HepG2 (cell line): ENCODE measurements around the gene CA11. TPM values are rescaled to one million over a fixed set of nuclear protein-coding genes. Genes with fewer than 3 reads are reported as not detected.
A peak's percentile ranks its signal among the peaks of the same experiment; 100 is the strongest.

Experiments
- AHR ChIP-seq: IDR thresholded peaks from 2 replicates; pipeline ENCODE4 v1.6.1; 2018; ENCODE audit warnings: missing genetic modification reagents, missing compliant biosample characterization
- IKZF5 ChIP-seq: IDR thresholded peaks from 2 replicates; pipeline ENCODE4 v1.6.1; 2018; ENCODE audit warnings: missing genetic modification reagents, mild to moderate bottlenecking, missing compliant biosample characterization
- ISX ChIP-seq: sonication (generic); formaldehyde crosslinking; conservative IDR thresholded peaks from 2 replicates; pipeline ENCODE4 v1.5.0; 2020; ENCODE audit warnings: missing genetic modification reagents
- KDM5A ChIP-seq: fragments of 200-600 bp; sonication (generic); IDR thresholded peaks from 2 replicates; pipeline ENCODE4 v1.7.0; 2018; ENCODE audit warnings: antibody characterized with exemption, mild to moderate bottlenecking, low read length, borderline replicate concordance
- LCORL ChIP-seq, 2 experiments: fragments of 450-650 bp in 1 of 2; sonication (generic) in 1 of 2; formaldehyde crosslinking in 1 of 2; IDR thresholded peaks; 2 replicates each; pipeline versions ENCODE4 v1.5.0 to v1.6.1; 2017 to 2020; ENCODE audit warnings: antibody characterized with exemption in 1 of 2, missing genetic modification reagents in 1 of 2
- NFATC3 ChIP-seq: sonication (generic); formaldehyde crosslinking; IDR thresholded peaks from 2 replicates; pipeline ENCODE4 v1.5.1; 2020; ENCODE audit warnings: mild to moderate bottlenecking, missing genetic modification reagents
- NFKB2 ChIP-seq: sonication (generic); formaldehyde crosslinking; IDR thresholded peaks from 2 replicates; pipeline ENCODE4 v1.4.0; 2020; ENCODE audit warnings: missing genetic modification reagents, borderline replicate concordance
- NR1H2 ChIP-seq: sonication (generic); formaldehyde crosslinking; IDR thresholded peaks from 2 replicates; pipeline ENCODE4 v1.8.1; 2022; ENCODE audit warnings: low read depth, missing genetic modification reagents, borderline replicate concordance
- SOX13 ChIP-seq, 3 experiments: fragments of 450-650 bp in 1 of 3; sonication (generic) in 1 of 3; formaldehyde crosslinking in 1 of 3; IDR thresholded peaks in 2 of 3; conservative IDR thresholded peaks in 1 of 3; 2 replicates each; pipeline versions ENCODE4 v1.5.0 to v1.6.1; 2016 to 2020; ENCODE audit warnings: antibody characterized with exemption in 1 of 3, mild to moderate bottlenecking in 1 of 3, missing compliant biosample characterization in 1 of 3, missing genetic modification reagents in 1 of 3, moderate library complexity in 1 of 3
- SP4 ChIP-seq: sonication (generic); formaldehyde crosslinking; IDR thresholded peaks from 2 replicates; pipeline ENCODE4 v1.8.1; 2023; ENCODE audit warnings: mild to moderate bottlenecking, missing genetic modification reagents
- SPEN ChIP-seq: sonication (generic); formaldehyde crosslinking; IDR thresholded peaks from 2 replicates; pipeline ENCODE4 v1.5.1; 2020; ENCODE audit warnings: low read depth, mild to moderate bottlenecking, missing genetic modification reagents
- TGIF2 ChIP-seq: IDR thresholded peaks from 2 replicates; pipeline ENCODE4 v1.6.1; 2016; ENCODE audit warnings: control low read depth, missing compliant biosample characterization
- ZC3H13 ChIP-seq: sonication (generic); formaldehyde crosslinking; IDR thresholded peaks from 2 replicates; pipeline ENCODE4 v1.8.1; 2023; ENCODE audit warnings: mild to moderate bottlenecking, missing genetic modification reagents, moderate library complexity
- ZFP1 ChIP-seq: IDR thresholded peaks from 2 replicates; pipeline ENCODE4 v1.6.1; 2016
- ZNF205 ChIP-seq: IDR thresholded peaks from 2 replicates; pipeline ENCODE4 v1.6.1; 2018; ENCODE audit warnings: missing biosample characterization, missing genetic modification reagents
- ZNF367 ChIP-seq: sonication (generic); formaldehyde crosslinking; IDR thresholded peaks from 2 replicates; pipeline ENCODE4 v1.4.0; 2020; ENCODE audit warnings: missing genetic modification reagents, borderline replicate concordance
- ZNF512B ChIP-seq: sonication (generic); formaldehyde crosslinking; IDR thresholded peaks from 2 replicates; pipeline ENCODE4 v1.5.1; 2020; ENCODE audit warnings: missing genetic modification reagents, mild to moderate bottlenecking, borderline replicate concordance
- ZNF616 ChIP-seq: sonication (generic); formaldehyde crosslinking; IDR thresholded peaks from 2 replicates; pipeline ENCODE4 v1.5.0; 2020; ENCODE audit warnings: low read depth, mild to moderate bottlenecking, missing genetic modification reagents
- ZNF646 ChIP-seq: sonication (generic); formaldehyde crosslinking; IDR thresholded peaks from 2 replicates; pipeline ENCODE4 v1.9.0; 2021; ENCODE audit warnings: mild to moderate bottlenecking, missing genetic modification reagents
- ZNF713 ChIP-seq: sonication (generic); formaldehyde crosslinking; IDR thresholded peaks from 2 replicates; pipeline ENCODE4 v1.4.0; 2020; ENCODE audit warnings: mild to moderate bottlenecking, missing genetic modification reagents
- polyA plus RNA-seq, 8 experiments: library from polyadenylated mRNA; depleted of rRNA in 3 of 8; stranded (reverse) in 7 of 8; unstranded in 1 of 8; fragments of >200 nt; fragmentation: Illumina TruSeq in 4 of 8; extraction: Trizol in 4 of 8; gene quantifications; 2 replicates each; pipeline versions ENCODE4 v1.2.1 to v1.2.3, GENCODE V29; 2011 to 2016; ENCODE audit warnings: low read depth in 4 of 8, missing spikeins in 1 of 8, mixed read lengths in 1 of 8; ENCODE audit not compliant: insufficient read depth in 1 of 8
- total RNA-seq, 5 experiments: library from RNA; depleted of rRNA; stranded (reverse); fragments of >200 nt; fragmentation: Illumina TruSeq; extraction: Trizol; gene quantifications; 2 replicates each; pipeline ENCODE4 v1.2.3, GENCODE V29; 2016; ENCODE audit warnings: low read depth in 1 of 5

The CA11 gene
- total and polyA plus RNA-seq, 2 of the 13 experiments (the other 11 are each of a cell fraction or from before 2014, with no cell fraction given), result 0.41 to 0.58 TPM

GRCh38 chr19:48624067-48624594 lies 21.9 kb downstream of the CA11 start (continued):
- TF ChIP-seq IKZF5 (CRISPR knock-in tag) (no peak), NFATC3 (CRISPR knock-in tag) (no peak), TGIF2 (CRISPR knock-in tag) (0 out of 2 replicates have a peak, but pooled peaks have one; percentile 34), ZNF512B (CRISPR knock-in tag) (no peak), AHR (no peak), ZC3H13 (CRISPR knock-in tag) (no peak), LCORL (IDR thresholded peaks at IDR 0.05) (no peak), LCORL (CRISPR knock-in tag; IDR thresholded peaks at IDR 0.05) (0 out of 2 replicates have a peak, but pooled peaks have one; percentile 54), ZNF616 (CRISPR knock-in tag) (no peak), ZNF367 (no peak), ZFP1 (CRISPR knock-in tag) (no peak), SOX13 (IDR thresholded peaks at IDR 0.05) (no peak), SOX13 (CRISPR knock-in tag; conservative IDR thresholded peaks at IDR 0.05 in 1 of 2, IDR thresholded peaks at IDR 0.05 in 1 of 2) (peak in 1 of 2 experiments; percentile 22; a peak in 1 of 4 replicates), ZNF205 (CRISPR knock-in tag) (no peak), ISX (CRISPR knock-in tag) (no peak), ZNF646 (CRISPR knock-in tag) (no peak), NR1H2 (CRISPR knock-in tag) (no peak), NFKB2 (CRISPR knock-in tag) (no peak), SP4 (CRISPR knock-in tag) (peak; percentile 62; the same call in 1 of the 2 replicates), SPEN (peak; percentile 47; the same call in 1 of the 2 replicates), ZNF713 (CRISPR knock-in tag) (no peak), KDM5A (no peak)
